Astrocyte (in vitro differentiated cells and primary cell): ENCODE data around the gene FGF12.

Source experiments
- EZH2 ChIP-seq: IDR thresholded peaks from 2 replicates; pipeline ENCODE4 v1.6.1; 2012; ENCODE audit warnings: mild to moderate bottlenecking, low read length, inconsistent platforms; ENCODE audit not compliant: insufficient read depth
- TF ChIP-seq, protein P1 (sequence below): IDR thresholded peaks from 2 replicates; pipeline ENCODE4 v1.5.1; 2011; ENCODE audit warnings: low read depth, mild to moderate bottlenecking, inconsistent platforms, low read length, moderate library complexity; ENCODE audit not compliant: insufficient read depth

DNA sequence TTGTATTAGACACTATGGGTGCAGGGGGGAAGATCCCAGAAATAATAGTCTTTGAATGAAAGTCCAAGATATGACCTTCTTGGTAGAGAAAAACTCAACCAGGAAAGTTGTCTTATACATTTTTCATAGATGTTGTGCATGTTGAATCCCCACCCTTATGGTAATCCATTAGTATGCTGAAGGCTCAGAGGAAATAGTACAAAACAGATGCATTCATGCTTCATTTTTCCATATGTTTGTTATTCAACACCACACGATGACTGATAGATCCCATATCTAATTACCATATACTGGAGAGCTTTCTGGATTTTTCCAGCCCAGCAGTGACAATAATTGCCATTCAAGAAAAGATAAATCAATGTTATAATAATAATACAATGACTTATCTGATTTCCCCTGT, 487.4 kb downstream of the FGF12 start:
- TF ChIP-seq, protein P1, sequence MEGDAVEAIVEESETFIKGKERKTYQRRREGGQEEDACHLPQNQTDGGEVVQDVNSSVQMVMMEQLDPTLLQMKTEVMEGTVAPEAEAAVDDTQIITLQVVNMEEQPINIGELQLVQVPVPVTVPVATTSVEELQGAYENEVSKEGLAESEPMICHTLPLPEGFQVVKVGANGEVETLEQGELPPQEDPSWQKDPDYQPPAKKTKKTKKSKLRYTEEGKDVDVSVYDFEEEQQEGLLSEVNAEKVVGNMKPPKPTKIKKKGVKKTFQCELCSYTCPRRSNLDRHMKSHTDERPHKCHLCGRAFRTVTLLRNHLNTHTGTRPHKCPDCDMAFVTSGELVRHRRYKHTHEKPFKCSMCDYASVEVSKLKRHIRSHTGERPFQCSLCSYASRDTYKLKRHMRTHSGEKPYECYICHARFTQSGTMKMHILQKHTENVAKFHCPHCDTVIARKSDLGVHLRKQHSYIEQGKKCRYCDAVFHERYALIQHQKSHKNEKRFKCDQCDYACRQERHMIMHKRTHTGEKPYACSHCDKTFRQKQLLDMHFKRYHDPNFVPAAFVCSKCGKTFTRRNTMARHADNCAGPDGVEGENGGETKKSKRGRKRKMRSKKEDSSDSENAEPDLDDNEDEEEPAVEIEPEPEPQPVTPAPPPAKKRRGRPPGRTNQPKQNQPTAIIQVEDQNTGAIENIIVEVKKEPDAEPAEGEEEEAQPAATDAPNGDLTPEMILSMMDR: no peak
- TF ChIP-seq EZH2: no peak
